Embryonic facial prominence (tissue), 1 donor: ENCODE data around the gene PPP2R1B.
"Not testable (repeated sequence)": the region's sequence is repeated elsewhere in the genome, so short reads cannot be mapped to it uniquely, and the experiment has no call there.

Source experiments
- DNase-seq: peaks from one replicate; pipeline ENCODE4 v3.0.0-alpha.2; 2016; ENCODE audit errors: extremely low spot score

The PPP2R1B gene

GRCh38 chr11:111726301-111726713, 39.9 kb downstream of the PPP2R1B start:
- DNase-seq = no peak

- DNase-seq = no peak
These were observed 40.6 kb downstream of the PPP2R1B start for GRCh38 chr11:111725621-111726020.

GRCh38 chr11:111724615-111725129, 41.5 kb downstream of the PPP2R1B start:
- DNase-seq = no peak

GRCh38 chr11:111723595-111723994, 42.6 kb downstream of the PPP2R1B start:
- DNase-seq = no peak

GRCh38 chr11:111722501-111722900, 43.7 kb downstream of the PPP2R1B start:
- DNase-seq = no peak

GRCh38 chr11:111720801-111721494, 45.2 kb downstream of the PPP2R1B start:
- DNase-seq = no peak

GRCh38 chr11:111719379-111719778, 46.8 kb downstream of the PPP2R1B start:
- DNase-seq = no peak

- no peak for DNase-seq
These were observed 47.3 kb downstream of the PPP2R1B start for GRCh38 chr11:111718859-111719258.

- no peak for DNase-seq
These were observed 47.8 kb downstream of the PPP2R1B start for GRCh38 chr11:111718436-111718835.

GRCh38 chr11:111717660-111718059, 48.5 kb downstream of the PPP2R1B start:
- not testable (repeated sequence) for DNase-seq

- DNase-seq = no peak
These were observed 50.9 kb downstream of the PPP2R1B start for GRCh38 chr11:111715142-111715816.

GRCh38 chr11:111714522-111714921, 51.7 kb downstream of the PPP2R1B start:
- no peak for DNase-seq

GRCh38 chr11:111707691-111708067, 58.5 kb downstream of the PPP2R1B start:
- DNase-seq = no peak

- DNase-seq = peak; percentile 18
These were observed 59.0 kb downstream of the PPP2R1B start for GRCh38 chr11:111707039-111707690.

- no peak for DNase-seq
These were observed 62.6 kb downstream of the PPP2R1B start for GRCh38 chr11:111703576-111703975.

- DNase-seq = no peak
These were observed 63.6 kb downstream of the PPP2R1B start for GRCh38 chr11:111702623-111703022.

- DNase-seq = no peak
These were observed 66.0 kb downstream of the PPP2R1B start for GRCh38 chr11:111700162-111700561.

GRCh38 chr11:111699579-111700156, 66.5 kb downstream of the PPP2R1B start:
- DNase-seq = no peak

GRCh38 chr11:111698852-111699559, 67.2 kb downstream of the PPP2R1B start:
- DNase-seq = no peak

GRCh38 chr11:111697933-111698371, 68.2 kb downstream of the PPP2R1B start:
- DNase-seq = no peak

- no peak for DNase-seq
These were observed 69.6 kb downstream of the PPP2R1B start for GRCh38 chr11:111696556-111696955.

GRCh38 chr11:111694851-111695250, 71.3 kb downstream of the PPP2R1B start:
- no peak for DNase-seq
